H1 (cell line): ENCODE measurements around the gene RAB10. TPM values are rescaled to one million over a fixed set of nuclear protein-coding genes. Genes with fewer than 3 reads are reported as not detected.

ENCODE experiments used
- CTCF ChIA-PET: fragments of 300-600 bp; sonication (Branson Sonifier 250); formaldehyde crosslinking; loops from one replicate; lab custom pipeline; 2021; ENCODE audit not compliant: partially characterized antibody; lab: Charles Lee
- POLR2A ChIA-PET: fragments of 300-600 bp; sonication (Branson Sonifier 250); formaldehyde crosslinking; loops from one replicate; lab custom pipeline; 2021; ENCODE audit warnings: inconsistent platforms; ENCODE audit not compliant: partially characterized antibody; lab: Charles Lee
- DNase-seq, 2 experiments: peaks; one replicate each; pipeline versions ENCODE4 v3.0.0 to v3.0.0-alpha.2; 2010 to 2022; ENCODE audit warnings: low spot score in 2 of 2, low read depth in 1 of 2, mixed read lengths in 1 of 2
- FAIRE-seq: peaks from 2 replicates; lab custom pipeline; 2011; peaks lifted over from hg19 to GRCh38; lab: Jason Lieb, UNC
- H2AFZ ChIP-seq: 2 replicates; pipeline ENCODE4 v1.8.1; 2012; ENCODE audit warnings: low read length, inconsistent platforms
- H2AK5ac ChIP-seq: 2 replicates; pipeline ENCODE4 v1.6.1; 2013; ENCODE audit warnings: low read depth, low read length
- H2BK120ac ChIP-seq: replicated peaks from 2 replicates; pipeline ENCODE3; 2013; ENCODE audit warnings: low read depth, low read length, inconsistent platforms
- H2BK12ac ChIP-seq: 2 replicates; pipeline ENCODE4 v1.6.1; 2013; ENCODE audit warnings: low read depth, low read length
- H2BK15ac ChIP-seq: 2 replicates; pipeline ENCODE4 v1.6.1; 2013; ENCODE audit warnings: low read length
- H2BK20ac ChIP-seq: 2 replicates; pipeline ENCODE4 v1.6.1; 2013; ENCODE audit warnings: low read length
- H2BK5ac ChIP-seq: 2 replicates; pipeline ENCODE4 v1.6.1; 2013; ENCODE audit warnings: low read depth, low read length
- H3K14ac ChIP-seq: 2 replicates; pipeline ENCODE4 v1.6.1; 2013; ENCODE audit warnings: inconsistent platforms; ENCODE audit not compliant: insufficient read length
- H3K18ac ChIP-seq: 2 replicates; pipeline ENCODE4 v1.6.1; 2013; ENCODE audit warnings: low read length; ENCODE audit errors: extremely low read depth
- H3K23ac ChIP-seq: 2 replicates; pipeline ENCODE4 v1.6.1; 2013; ENCODE audit warnings: inconsistent platforms; ENCODE audit not compliant: insufficient read length
- H3K23me2 ChIP-seq: 2 replicates; pipeline ENCODE4 v1.6.1; 2013; ENCODE audit warnings: low read depth, low read length
- H3K27ac ChIP-seq: 2 replicates; pipeline ENCODE4 v1.6.1; 2011; ENCODE audit warnings: low read depth, low read length, inconsistent platforms
- H3K27me3 ChIP-seq, 4 experiments: replicated peaks in 1 of 4; 1 replicate in 1 of 4; 2 replicates in 3 of 4; pipeline versions ENCODE4 v1.6.1 to v1.8.1; 2011 to 2013; ENCODE audit warnings: low read length in 3 of 4, mild to moderate bottlenecking in 3 of 4, inconsistent platforms in 2 of 4, mixed read lengths in 2 of 4, moderate library complexity in 1 of 4; ENCODE audit not compliant: control insufficient read depth in 3 of 4, insufficient read depth in 3 of 4; ENCODE audit errors: extremely low read depth in 1 of 4
- H3K36me3 ChIP-seq, 4 experiments: 2 replicates each; pipeline versions ENCODE4 v1.6.1 to v1.8.1; 2011 to 2013; ENCODE audit warnings: mild to moderate bottlenecking in 4 of 4, low read length in 3 of 4, moderate library complexity in 2 of 4, control low read depth in 1 of 4, inconsistent platforms in 1 of 4; ENCODE audit not compliant: insufficient read depth in 4 of 4, control insufficient read depth in 2 of 4
- H3K4ac ChIP-seq: replicated peaks from 2 replicates; pipeline ENCODE3; 2013; ENCODE audit warnings: low read length, low read depth, mixed read lengths, inconsistent platforms; ENCODE audit not compliant: insufficient read length
- H3K4me1 ChIP-seq, 4 experiments: replicated peaks in 1 of 4; 1 replicate in 1 of 4; 2 replicates in 3 of 4; pipeline versions ENCODE4 v1.6.1 to v1.8.1; 2011 to 2013; ENCODE audit warnings: low read length in 3 of 4, inconsistent platforms in 2 of 4, mixed read lengths in 1 of 4; ENCODE audit not compliant: insufficient read depth in 4 of 4, control insufficient read depth in 3 of 4
- H3K4me2 ChIP-seq, 2 experiments: 2 replicates each; pipeline versions ENCODE4 v1.6.1 to v1.8.1; 2011 to 2013; ENCODE audit warnings: low read depth in 2 of 2, low read length in 2 of 2, control low read depth in 1 of 2, inconsistent platforms in 1 of 2, mild to moderate bottlenecking in 1 of 2; ENCODE audit not compliant: insufficient read depth in 1 of 2
- H3K4me3 ChIP-seq, 4 experiments: fragments of 200-600, 300-600 bp in 1 of 4; sonication (generic), shearing (Covaris generic), sonication (Bioruptor Twin) in 1 of 4; 2 replicates each; pipeline versions ENCODE4 v1.5.1 to v1.8.1; 2011 to 2016; ENCODE audit warnings: low read length in 4 of 4, low read depth in 3 of 4, control low read depth in 2 of 4, inconsistent platforms in 2 of 4, mild to moderate bottlenecking in 2 of 4, mixed read lengths in 1 of 4, moderate library complexity in 1 of 4; ENCODE audit not compliant: insufficient read depth in 2 of 4; ENCODE audit errors: extremely low read depth in 1 of 4
- H3K56ac ChIP-seq: replicated peaks from 2 replicates; pipeline ENCODE3; 2013; ENCODE audit warnings: low read depth, mild to moderate bottlenecking, mixed read lengths, low read length, inconsistent platforms; ENCODE audit not compliant: insufficient read length
- H3K79me1 ChIP-seq: 2 replicates; pipeline ENCODE4 v1.6.1; 2013; ENCODE audit warnings: low read depth, low read length, control low read depth
- H3K79me2 ChIP-seq, 2 experiments: 2 replicates each; pipeline versions ENCODE4 v1.6.1 to v1.8.1; 2012 to 2013; ENCODE audit warnings: low read length in 2 of 2, mild to moderate bottlenecking in 2 of 2, inconsistent platforms in 1 of 2; ENCODE audit not compliant: insufficient read depth in 2 of 2, control insufficient read depth in 1 of 2
- H3K9ac ChIP-seq, 4 experiments: replicated peaks in 1 of 4; 1 replicate in 1 of 4; 2 replicates in 3 of 4; pipeline versions ENCODE4 v1.6.1 to v1.8.1; 2011 to 2013; ENCODE audit warnings: low read depth in 3 of 4, low read length in 3 of 4, control low read depth in 2 of 4, mild to moderate bottlenecking in 2 of 4, moderate library complexity in 2 of 4, inconsistent platforms in 1 of 4; ENCODE audit errors: extremely low read depth in 1 of 4
- H3K9me3 ChIP-seq, 2 experiments: 2 replicates each; pipeline versions ENCODE4 v1.6.1 to v1.8.1; 2012 to 2013; ENCODE audit warnings: mild to moderate bottlenecking in 2 of 2, moderate library complexity in 2 of 2, control low read depth in 1 of 2, inconsistent platforms in 1 of 2, low read depth in 1 of 2, low read length in 1 of 2, mixed read lengths in 1 of 2; ENCODE audit not compliant: insufficient read depth in 2 of 2
- H4K20me1 ChIP-seq, 2 experiments: replicated peaks in 1 of 2; 2 replicates each; pipeline versions ENCODE3 to v1.8.1; 2011 to 2013; ENCODE audit warnings: inconsistent platforms in 2 of 2, low read length in 2 of 2, mild to moderate bottlenecking in 1 of 2; ENCODE audit not compliant: insufficient read depth in 2 of 2, control insufficient read depth in 1 of 2
- H4K5ac ChIP-seq: 2 replicates; pipeline ENCODE4 v1.6.1; 2013; ENCODE audit warnings: low read length, low read depth, mixed read lengths, inconsistent platforms; ENCODE audit not compliant: insufficient read length
- H4K8ac ChIP-seq: 2 replicates; pipeline ENCODE4 v1.8.0; 2013; ENCODE audit warnings: mild to moderate bottlenecking, moderate library complexity, low read length, inconsistent platforms; ENCODE audit not compliant: insufficient read depth; ENCODE audit errors: extremely low read depth
- H4K91ac ChIP-seq: replicated peaks from 2 replicates; pipeline ENCODE3; 2013; ENCODE audit warnings: low read length, mixed read lengths, inconsistent platforms; ENCODE audit not compliant: insufficient read length
- FOSL1 ChIP-seq: IDR thresholded peaks from 2 replicates; pipeline ENCODE4 v1.6.1; 2011; ENCODE audit warnings: mild to moderate bottlenecking, low read depth, low read length, moderate library complexity; ENCODE audit not compliant: insufficient read depth
- RAD21 ChIP-seq, 2 experiments: IDR thresholded peaks in 1 of 2; conservative IDR thresholded peaks in 1 of 2; 2 replicates each; pipeline ENCODE4 v1.6.1; 2011; ENCODE audit warnings: low read depth in 2 of 2, low read length in 2 of 2, improper control_type of control experiment in 1 of 2, inconsistent platforms in 1 of 2, mild to moderate bottlenecking in 1 of 2, moderate library complexity in 1 of 2
- SP4 ChIP-seq: IDR thresholded peaks from 2 replicates; pipeline ENCODE4 v1.6.1; 2012; ENCODE audit warnings: low read length, inconsistent platforms
- TCF12 ChIP-seq: IDR thresholded peaks from 2 replicates; pipeline ENCODE4 v1.6.1; 2011; ENCODE audit warnings: low read depth, mild to moderate bottlenecking, low read length
- WGBS, 2 experiments: shearing (Covaris generic) in 1 of 2; methylation state at CpG; one replicate each; pipeline versions ENCODE4 v1.1.6 to v1.1.7; 2013 to 2015; ENCODE audit warnings: low lambda C conversion rate in 2 of 2, mixed read lengths in 2 of 2, inconsistent platforms in 1 of 2, low coverage in 1 of 2, missing lambda C conversion rate in 1 of 2; ENCODE audit not compliant: insufficient replicate concordance in 2 of 2, insufficient coverage in 1 of 2, insufficient read length in 1 of 2; ENCODE audit errors: extremely low coverage in 1 of 2, missing lambda C conversion rate in 1 of 2; 5-methylcytosine and 5-hydroxymethylcytosine counted together
- polyA plus RNA-seq, 7 experiments: library from polyadenylated mRNA; depleted of rRNA in 3 of 7; stranded (reverse) in 5 of 7; unstranded in 2 of 7; fragments of >200 nt in 5 of 7; fragments of 200-250 nt in 2 of 7; gene quantifications; 1 replicate in 5 of 7; 2 replicates in 1 of 7; 4 replicates in 1 of 7; pipeline versions ENCODE4 v1.2.1 to v1.2.3, GENCODE V29; 2011 to 2013; ENCODE audit warnings: missing spikeins in 2 of 7, mixed read lengths in 2 of 7
- total RNA-seq: library from RNA; stranded (reverse); fragmentation: NEBNext Ultra II Directional; extraction: Animal tissue kit (Norgen Biotek cat#: 25700); gene quantifications from 2 replicates; pipeline ENCODE4 v1.2.1, GENCODE V29; 2021

RAB10 gene
- total and polyA plus RNA-seq, 2 of the 8 experiments (the other 6 are each of a cell fraction or from before 2014, with no cell fraction given): 42.6 to 136 TPM

DNA sequence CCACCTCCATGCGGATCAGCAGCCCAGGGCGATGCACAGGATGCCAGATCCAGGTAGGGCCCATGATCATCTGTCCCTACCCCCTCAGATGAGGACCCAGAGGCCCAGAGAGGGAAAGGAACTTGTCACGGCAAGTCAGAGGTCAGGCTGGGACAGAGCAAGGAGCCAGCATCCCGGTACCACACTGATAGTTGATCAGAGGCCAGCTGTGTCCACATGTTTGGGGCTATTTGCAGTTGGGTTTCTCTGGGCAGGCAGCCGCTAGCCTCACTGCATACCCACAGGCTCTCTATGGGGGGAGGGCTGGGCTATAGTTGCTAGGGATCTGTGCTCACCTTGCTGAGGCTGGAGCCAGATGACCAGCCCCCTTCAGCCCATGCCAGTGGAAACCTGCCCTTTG, 148.6 kb downstream of the RAB10 start:
- Histone ChIP-seq H3K79me1 (peaks cover 2% of the 10 kb centered on the region; the same call in 1 of the 2 replicates), H2AFZ (no peak overlapping the region), H3K79me2 (no peaks in the 10 kb centered on the region), H4K8ac (no peak overlapping the region), H3K23ac (no peak overlapping the region), H3K23me2 (peaks cover 13% of the 10 kb centered on the region), H2BK20ac (no peak overlapping the region), H3K4me1 (peaks cover 0 to 20% (median 14%) of the 10 kb centered on the region in 4 experiments; a peak in 6 of 7 replicates), H3K14ac (no peak overlapping the region), H2BK12ac (no peak overlapping the region), H3K4me2 (no peak overlapping the region), H3K36me3 (peaks cover 0 to 3% (median 0%) of the 10 kb centered on the region in 4 experiments; a peak in 2 of 8 replicates), H3K4me3 (no peak overlapping the region), H2AK5ac (no peak overlapping the region), H3K56ac (no peak overlapping the region), H4K20me1 (peaks cover 0 to 2% of the 10 kb centered on the region in 2 experiments), H4K91ac (no peak overlapping the region), H2BK15ac (no peak overlapping the region), H3K4ac (no peak overlapping the region), H3K18ac (no peak overlapping the region), H3K9me3 (no peaks in the 10 kb centered on the region), H3K9ac (no peak overlapping the region), H4K5ac (no peak overlapping the region), H2BK120ac (no peak overlapping the region), H3K27ac (no peak overlapping the region), H3K27me3 (peaks cover 0 to 6% (median 3%) of the 10 kb centered on the region in 4 experiments; a peak in 2 of 7 replicates), H2BK5ac (no peak overlapping the region)
- DNase-seq: no peak
- 91% methylated on average over 5 of the region's 5 CpGs; no CpG with 5 or more reads in 1 of the 2 experiments for WGBS, 2 experiments
- ChIA-PET CTCF (interaction anchor here (1.1 to 2.8 kb wide), 2 partner anchors 11 to 18 kb away, joined by 3 to 16 read pairs; partner anchors contain the start of gene GAREM2), POLR2A (interaction anchor here (2.4 kb wide), 1 partner anchor 9 kb away, joined by 7 read pairs; no protein-coding TSS in a partner anchor)
- no peak for FAIRE-seq
- TF ChIP-seq FOSL1: no peak
- no peak for TF ChIP-seq RAD21 (IDR thresholded peaks at IDR 0.05 in 1 of 2, conservative IDR thresholded peaks at IDR 0.05 in 1 of 2; ENCODE audit: low read depth in 2 of 2, low read length in 2 of 2)
- no peak for TF ChIP-seq TCF12
- no peak for TF ChIP-seq SP4
